ENCODE results near the gene ASPM. TPM values are rescaled to one million over a fixed set of nuclear protein-coding genes. Genes with fewer than 3 reads are reported as not detected.
"Not testable (repeated sequence)": the region's sequence is repeated elsewhere in the genome, so short reads cannot be mapped to it uniquely, and the experiment has no call there.

Gene ASPM
- total RNA-seq, 5 donors from 2014 or later (not counting 1 experiment from before 2014, with no cell fraction given): 0.41 to 0.93 (median 0.44) TPM

DNA sequence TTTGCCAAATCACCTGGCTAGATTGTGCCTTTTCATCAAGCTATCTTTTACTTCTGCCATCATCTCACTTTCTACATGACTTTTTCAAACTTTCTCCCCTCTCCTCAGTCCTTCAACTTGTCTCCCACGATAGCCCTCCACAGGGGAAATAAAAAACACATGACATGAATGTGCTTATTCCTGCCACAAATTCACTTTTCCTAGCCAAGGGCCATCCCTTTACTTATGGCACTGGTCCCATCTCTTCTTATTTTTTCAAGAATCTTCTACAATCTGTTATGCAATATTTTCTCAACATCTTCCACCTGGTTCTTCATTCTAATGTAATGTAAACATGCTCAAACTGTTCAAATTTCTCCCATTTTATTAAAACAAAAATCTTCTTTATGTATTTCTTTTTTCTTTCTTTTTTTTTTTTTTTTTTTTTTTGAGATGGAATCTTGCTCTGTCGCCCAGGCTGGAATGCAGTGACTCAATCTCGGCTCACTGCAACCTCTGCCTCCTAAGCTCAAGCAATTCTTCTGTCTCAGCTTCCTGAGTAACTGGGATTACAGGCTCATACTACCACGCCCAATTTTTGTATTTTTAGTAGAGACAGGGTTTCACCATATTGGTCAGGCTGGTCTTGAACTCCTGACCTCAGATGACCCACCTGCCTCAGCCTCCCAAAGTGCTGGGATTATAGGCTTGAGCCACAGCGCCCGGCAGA, 111.7 kb downstream of the ASPM start:
- peaks cover 5 to 13% of the 10 kb centered on the region in 2 donors for H3K27me3 Mint-ChIP-seq
- H3K4me3 ChIP-seq (ENCODE audit: control insufficient read depth in 1 of 2, extremely low read depth in 1 of 2, low read length in 1 of 2); H3K9me3 ChIP-seq; H3K4me3 Mint-ChIP-seq; H3K27ac ChIP-seq (ENCODE audit: low read length); H3K36me3 ChIP-seq (ENCODE audit: control insufficient read depth in 2 of 2, extremely low read depth in 1 of 2, insufficient read depth in 1 of 2, low read length in 1 of 2); H3K9me3 Mint-ChIP-seq; DNase-seq; POLR2A ChIA-PET; H3K4me1 ChIP-seq (ENCODE audit: control insufficient read depth in 1 of 2, extremely low read depth in 1 of 2, insufficient read depth in 2 of 2, low read length in 2 of 2); H3K36me3 Mint-ChIP-seq; H3K27ac Mint-ChIP-seq; H3K4me1 Mint-ChIP-seq; CTCF ChIA-PET; ATAC-seq (replicated peaks in 1 of 4); H3K27me3 ChIP-seq (replicated peaks in 1 of 2; ENCODE audit: control insufficient read depth in 2 of 2, extremely low read depth in 1 of 2, insufficient read depth in 2 of 2, low read length in 1 of 2): not testable (repeated sequence)
- WGBS (ENCODE audit: insufficient coverage): 84% methylated on average over 3 of the region's 6 CpGs

Other genes with a start within 250 kb of the ASPM start
- not detected for gene CFHR2, start 202.9 kb downstream of the ASPM start, total RNA-seq
- gene CFHR5, start 169.1 kb downstream of the ASPM start, total RNA-seq: not detected
- not detected for gene F13B, start 79.4 kb downstream of the ASPM start, total RNA-seq
- gene ZBTB41, start 54.6 kb upstream of the ASPM start, total RNA-seq: 1 to 10 TPM; 8.3 to 9.9 (median 8.6) TPM
- gene CRB1, start 121.6 kb upstream of the ASPM start, total RNA-seq: under 1 TPM; 0.09 to 0.47 (median 0.33) TPM

All from T-cell (primary cell).